ENCODE results near the gene LMF2.

The LMF2 gene

GRCh38 chr22:50502628-50503474 is 4.7 kb downstream of the LMF2 start:
- TF ChIP-seq EZH2phosphoT487 (IDR thresholded peaks at IDR 0.05; ENCODE audit: borderline replicate concordance, low read length) (no peak), CTCF (IDR thresholded peaks at IDR 0.05; ENCODE audit: low read depth, low read length, poor library complexity, severe bottlenecking) (no peak)
- peaks cover 28% of the 10 kb centered on the region for H3K79me2 ChIP-seq (ENCODE audit: control insufficient read depth, low read length)
- peaks cover 32% of the 10 kb centered on the region for H3K4me1 ChIP-seq (ENCODE audit: control insufficient read depth, low read length)
- no peaks in the 10 kb centered on the region for H4K20me1 ChIP-seq (ENCODE audit: control insufficient read depth, insufficient read depth, low read depth, low read length)
- H3K4me3 ChIP-seq (ENCODE audit: low read length), result no peak overlapping the region
- no peaks in the 10 kb centered on the region for H3K9me3 ChIP-seq (ENCODE audit: control insufficient read depth, insufficient read depth, low read length)
- peaks cover 35% of the 10 kb centered on the region for H3K36me3 ChIP-seq (ENCODE audit: control insufficient read depth, low read length)
- H3F3A ChIP-seq (ENCODE audit: control insufficient read depth, insufficient read depth), result peaks cover 3% of the 10 kb centered on the region
- H3K4me2 ChIP-seq (ENCODE audit: low read length), result no peak overlapping the region
- no peaks in the 10 kb centered on the region for H3K27me3 ChIP-seq (ENCODE audit: control insufficient read depth, low read length)
- no peak overlapping the region for H3K27ac ChIP-seq (ENCODE audit: low read depth, low read length)
- H3K9me2 ChIP-seq (replicated peaks; ENCODE audit: control insufficient read depth, low read length), result no peaks in the 10 kb centered on the region

GRCh38 chr22:50502096-50502495 is 5.4 kb downstream of the LMF2 start:
- H3K4me3 ChIP-seq (ENCODE audit: low read length), result no peak overlapping the region
- no peaks in the 10 kb centered on the region for H4K20me1 ChIP-seq (ENCODE audit: control insufficient read depth, insufficient read depth, low read depth, low read length)
- H3F3A ChIP-seq (ENCODE audit: control insufficient read depth, insufficient read depth), result peaks cover 3% of the 10 kb centered on the region
- no peak overlapping the region for H3K4me2 ChIP-seq (ENCODE audit: low read length)
- peaks cover 32% of the 10 kb centered on the region for H3K36me3 ChIP-seq (ENCODE audit: control insufficient read depth, low read length)
- no peak overlapping the region for H3K27ac ChIP-seq (ENCODE audit: low read depth, low read length)
- no peaks in the 10 kb centered on the region for H3K9me2 ChIP-seq (replicated peaks; ENCODE audit: control insufficient read depth, low read length)
- no peaks in the 10 kb centered on the region for H3K9me3 ChIP-seq (ENCODE audit: control insufficient read depth, insufficient read depth, low read length)
- TF ChIP-seq EZH2phosphoT487 (IDR thresholded peaks at IDR 0.05; ENCODE audit: borderline replicate concordance, low read length) (no peak), CTCF (IDR thresholded peaks at IDR 0.05; ENCODE audit: low read depth, low read length, poor library complexity, severe bottlenecking) (no peak)
- H3K79me2 ChIP-seq (ENCODE audit: control insufficient read depth, low read length), result peaks cover 24% of the 10 kb centered on the region
- H3K4me1 ChIP-seq (ENCODE audit: control insufficient read depth, low read length), result peaks cover 34% of the 10 kb centered on the region
- no peaks in the 10 kb centered on the region for H3K27me3 ChIP-seq (ENCODE audit: control insufficient read depth, low read length)

DNA sequence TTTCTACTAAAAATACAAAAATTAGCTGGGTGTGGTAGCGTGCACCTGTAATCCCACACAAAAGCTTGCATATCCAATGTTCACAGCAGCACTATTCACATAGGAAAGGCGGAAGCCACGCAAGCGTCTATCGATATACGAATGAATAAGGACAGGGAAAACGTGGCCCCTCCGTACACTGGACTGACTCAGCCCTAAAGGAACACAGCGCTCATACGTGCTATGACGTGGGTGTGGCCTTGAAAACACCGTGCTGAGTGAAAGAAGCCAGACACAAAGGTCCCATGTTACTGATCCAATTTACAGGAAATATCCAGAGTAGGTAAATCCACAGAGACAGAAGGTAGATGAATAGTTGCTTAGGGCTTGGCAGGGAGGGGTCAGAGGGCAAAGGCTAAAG is 7.0 kb downstream of the LMF2 start:
- Histone ChIP-seq H3K79me2 (ENCODE audit: control insufficient read depth, low read length) (peaks cover 8% of the 10 kb centered on the region; the same call in 1 of the 2 replicates), H3K4me1 (ENCODE audit: control insufficient read depth, low read length) (peaks cover 31% of the 10 kb centered on the region), H4K20me1 (ENCODE audit: control insufficient read depth, insufficient read depth, low read depth, low read length) (no peaks in the 10 kb centered on the region), H3K9me3 (ENCODE audit: control insufficient read depth, insufficient read depth, low read length) (no peaks in the 10 kb centered on the region), H3K4me3 (ENCODE audit: low read length) (no peak overlapping the region), H3K27ac (ENCODE audit: low read depth, low read length) (no peak overlapping the region), H3K4me2 (ENCODE audit: low read length) (no peak overlapping the region), H3K9me2 (replicated peaks; ENCODE audit: control insufficient read depth, low read length) (no peaks in the 10 kb centered on the region), H3K36me3 (ENCODE audit: control insufficient read depth, low read length) (peaks cover 18% of the 10 kb centered on the region), H3K27me3 (ENCODE audit: control insufficient read depth, low read length) (no peaks in the 10 kb centered on the region), H3F3A (ENCODE audit: control insufficient read depth, insufficient read depth) (peaks cover 3% of the 10 kb centered on the region)
- TF ChIP-seq CTCF (IDR thresholded peaks at IDR 0.05; ENCODE audit: low read depth, low read length, poor library complexity, severe bottlenecking) (no peak), EZH2phosphoT487 (IDR thresholded peaks at IDR 0.05; ENCODE audit: borderline replicate concordance, low read length) (no peak)
